GM18502 (cell line): ENCODE data around the gene ADH4.
"Not testable (repeated sequence)": the region's sequence is repeated elsewhere in the genome, so short reads cannot be mapped to it uniquely, and the experiment has no call there.

ENCODE experiments used
- ATAC-seq: cut with Tn5 transposase; IDR thresholded peaks from one replicate; pipeline ENCODE4 v1.9.1; 2021; ENCODE audit warnings: mild to moderate bottlenecking; ENCODE audit not compliant: unreplicated experiment, poor library complexity

Gene ADH4

GRCh38 chr4:99144070-99144469 is at the start of gene ADH4:
Gene ADH4 (minus strand): TSS chr4:99144297. CDS start chr4:99144222, 75 bp downstream.
- ATAC-seq: no peak

GRCh38 chr4:99190336-99190735 is 46.2 kb upstream of the ADH4 start:
- no peak for ATAC-seq

- ATAC-seq: not testable (repeated sequence)
Measured at GRCh38 chr4:99189900-99190299, 45.8 kb upstream of the ADH4 start.

- ATAC-seq: no peak
Measured at GRCh38 chr4:99186029-99186428, 41.9 kb upstream of the ADH4 start.

- no peak for ATAC-seq
Measured at GRCh38 chr4:99185581-99185980, 41.5 kb upstream of the ADH4 start.

GRCh38 chr4:99180382-99181070 is 36.4 kb upstream of the ADH4 start:
- ATAC-seq: no peak

- ATAC-seq: no peak
Measured at GRCh38 chr4:99179626-99180025, 35.5 kb upstream of the ADH4 start.

- no peak for ATAC-seq
Measured at GRCh38 chr4:99179178-99179577, 35.1 kb upstream of the ADH4 start.

GRCh38 chr4:99166544-99166943 is 22.4 kb upstream of the ADH4 start:
- no peak for ATAC-seq

GRCh38 chr4:99165978-99166377 is 21.9 kb upstream of the ADH4 start:
- no peak for ATAC-seq

- ATAC-seq: no peak
Measured at GRCh38 chr4:99161373-99162099, 17.4 kb upstream of the ADH4 start.

- ATAC-seq: no peak
Measured at GRCh38 chr4:99159699-99160098, 15.6 kb upstream of the ADH4 start.

- no peak for ATAC-seq
Measured at GRCh38 chr4:99157478-99157935, 13.4 kb upstream of the ADH4 start.

GRCh38 chr4:99156992-99157391 is 12.9 kb upstream of the ADH4 start:
- no peak for ATAC-seq

GRCh38 chr4:99154658-99155342 is 10.7 kb upstream of the ADH4 start:
- ATAC-seq: no peak

- no peak for ATAC-seq
Measured at GRCh38 chr4:99151995-99152394, 7.9 kb upstream of the ADH4 start.

GRCh38 chr4:99151452-99151851 is 7.4 kb upstream of the ADH4 start:
- no peak for ATAC-seq

GRCh38 chr4:99149426-99150019 is 5.4 kb upstream of the ADH4 start:
- no peak for ATAC-seq

- ATAC-seq: no peak
Measured at GRCh38 chr4:99148550-99148949, 4.5 kb upstream of the ADH4 start.

GRCh38 chr4:99144587-99144986 is 490 bp upstream of the ADH4 start:
- ATAC-seq: no peak

GRCh38 chr4:99136329-99136728 is 7.8 kb downstream of the ADH4 start:
- no peak for ATAC-seq
